Osteoblast (primary cell): ENCODE measurements around the gene GAREM1. TPM values are rescaled to one million over a fixed set of nuclear protein-coding genes. Genes with fewer than 3 reads are reported as not detected.

Source experiments
- DNase-seq: peaks from one replicate; pipeline ENCODE4 v3.0.0; 2011; ENCODE audit warnings: low spot score, mixed read lengths; ENCODE audit not compliant: insufficient read length; ENCODE audit errors: missing footprints
- H2AFZ ChIP-seq: 2 replicates; pipeline ENCODE4 v1.6.0; 2011; ENCODE audit warnings: mild to moderate bottlenecking, low read length
- H3K27ac ChIP-seq: 2 replicates; pipeline ENCODE4 v1.5.1; 2011; ENCODE audit warnings: mild to moderate bottlenecking, low read depth, low read length, moderate library complexity
- H3K27me3 ChIP-seq: 2 replicates; pipeline ENCODE4 v1.6.0; 2012; ENCODE audit warnings: mild to moderate bottlenecking, control low read depth, inconsistent platforms, low read length, moderate library complexity; ENCODE audit not compliant: insufficient read depth
- H3K36me3 ChIP-seq: 2 replicates; pipeline ENCODE4 v1.5.1; 2011; ENCODE audit warnings: mild to moderate bottlenecking, low read length, control low read depth, moderate library complexity; ENCODE audit not compliant: insufficient read depth
- H3K4me1 ChIP-seq: 2 replicates; pipeline ENCODE4 v1.5.1; 2011; ENCODE audit warnings: mild to moderate bottlenecking, low read length, control low read depth, moderate library complexity; ENCODE audit not compliant: insufficient read depth
- H3K4me2 ChIP-seq: 2 replicates; pipeline ENCODE4 v1.6.0; 2011; ENCODE audit warnings: mild to moderate bottlenecking, low read length; ENCODE audit not compliant: insufficient read depth
- H3K4me3 ChIP-seq: fragments of 200-600 bp; sonication (generic); 3 replicates; pipeline ENCODE4 v1.5.1; 2012; ENCODE audit warnings: mild to moderate bottlenecking, low read length, inconsistent platforms; ENCODE audit not compliant: insufficient read depth
- H3K79me2 ChIP-seq: 2 replicates; pipeline ENCODE4 v1.6.0; 2012; ENCODE audit warnings: mild to moderate bottlenecking, low read length, control low read depth, inconsistent platforms; ENCODE audit not compliant: insufficient read depth
- H3K9me3 ChIP-seq: 2 replicates; pipeline ENCODE4 v1.5.1; 2011; ENCODE audit warnings: low read depth, low read length, control low read depth
- H4K20me1 ChIP-seq: 2 replicates; pipeline ENCODE4 v1.6.0; 2012; ENCODE audit warnings: mild to moderate bottlenecking, low read length, control low read depth; ENCODE audit not compliant: insufficient read depth
- total RNA-seq: library from RNA; depleted of rRNA; stranded (reverse); fragments of >200 nt; gene quantifications from 2 replicates; pipeline ENCODE4 v1.2.3, GENCODE V29; 2012
- TF ChIP-seq, protein P1 (sequence below): IDR thresholded peaks from 2 replicates; pipeline ENCODE4 v1.5.1; 2011; ENCODE audit warnings: mild to moderate bottlenecking, low read depth, low read length, moderate library complexity; ENCODE audit errors: extremely low read depth

Gene GAREM1
- total RNA-seq, 1 donor = 3.6 TPM

DNA sequence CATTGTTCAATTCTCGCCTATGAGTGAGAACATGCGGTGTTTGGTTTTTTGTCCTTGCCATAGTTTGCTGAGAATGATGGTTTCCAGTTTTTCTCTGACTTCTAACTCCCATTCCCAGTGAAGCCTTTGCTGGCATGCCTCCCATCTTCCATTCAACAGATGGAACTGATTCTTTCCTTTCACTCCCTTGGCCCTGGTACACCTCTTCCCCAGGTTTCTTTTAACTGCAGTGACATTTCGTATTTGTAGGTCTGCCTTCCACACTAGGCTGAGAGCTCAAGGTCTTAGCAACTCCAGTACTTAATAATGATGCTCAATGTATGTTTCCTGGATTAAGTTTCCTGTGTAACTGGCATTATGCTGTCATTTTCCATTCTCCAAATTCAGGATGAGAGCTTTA, 48.5 kb downstream of the GAREM1 start:
- H3K4me1 ChIP-seq = peaks cover 10% of the 10 kb centered on the region
- H3K79me2 ChIP-seq = no peaks in the 10 kb centered on the region
- H3K36me3 ChIP-seq = no peaks in the 10 kb centered on the region
- no peak overlapping the region for H3K27ac ChIP-seq
- H3K4me3 ChIP-seq = no peak overlapping the region
- H3K27me3 ChIP-seq = no peaks in the 10 kb centered on the region
- TF ChIP-seq, protein P1, sequence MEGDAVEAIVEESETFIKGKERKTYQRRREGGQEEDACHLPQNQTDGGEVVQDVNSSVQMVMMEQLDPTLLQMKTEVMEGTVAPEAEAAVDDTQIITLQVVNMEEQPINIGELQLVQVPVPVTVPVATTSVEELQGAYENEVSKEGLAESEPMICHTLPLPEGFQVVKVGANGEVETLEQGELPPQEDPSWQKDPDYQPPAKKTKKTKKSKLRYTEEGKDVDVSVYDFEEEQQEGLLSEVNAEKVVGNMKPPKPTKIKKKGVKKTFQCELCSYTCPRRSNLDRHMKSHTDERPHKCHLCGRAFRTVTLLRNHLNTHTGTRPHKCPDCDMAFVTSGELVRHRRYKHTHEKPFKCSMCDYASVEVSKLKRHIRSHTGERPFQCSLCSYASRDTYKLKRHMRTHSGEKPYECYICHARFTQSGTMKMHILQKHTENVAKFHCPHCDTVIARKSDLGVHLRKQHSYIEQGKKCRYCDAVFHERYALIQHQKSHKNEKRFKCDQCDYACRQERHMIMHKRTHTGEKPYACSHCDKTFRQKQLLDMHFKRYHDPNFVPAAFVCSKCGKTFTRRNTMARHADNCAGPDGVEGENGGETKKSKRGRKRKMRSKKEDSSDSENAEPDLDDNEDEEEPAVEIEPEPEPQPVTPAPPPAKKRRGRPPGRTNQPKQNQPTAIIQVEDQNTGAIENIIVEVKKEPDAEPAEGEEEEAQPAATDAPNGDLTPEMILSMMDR = no peak
- H4K20me1 ChIP-seq = no peaks in the 10 kb centered on the region
- H2AFZ ChIP-seq = no peak overlapping the region
- H3K4me2 ChIP-seq = no peak overlapping the region
- no peaks in the 10 kb centered on the region for H3K9me3 ChIP-seq
- DNase-seq = no peak

DNA sequence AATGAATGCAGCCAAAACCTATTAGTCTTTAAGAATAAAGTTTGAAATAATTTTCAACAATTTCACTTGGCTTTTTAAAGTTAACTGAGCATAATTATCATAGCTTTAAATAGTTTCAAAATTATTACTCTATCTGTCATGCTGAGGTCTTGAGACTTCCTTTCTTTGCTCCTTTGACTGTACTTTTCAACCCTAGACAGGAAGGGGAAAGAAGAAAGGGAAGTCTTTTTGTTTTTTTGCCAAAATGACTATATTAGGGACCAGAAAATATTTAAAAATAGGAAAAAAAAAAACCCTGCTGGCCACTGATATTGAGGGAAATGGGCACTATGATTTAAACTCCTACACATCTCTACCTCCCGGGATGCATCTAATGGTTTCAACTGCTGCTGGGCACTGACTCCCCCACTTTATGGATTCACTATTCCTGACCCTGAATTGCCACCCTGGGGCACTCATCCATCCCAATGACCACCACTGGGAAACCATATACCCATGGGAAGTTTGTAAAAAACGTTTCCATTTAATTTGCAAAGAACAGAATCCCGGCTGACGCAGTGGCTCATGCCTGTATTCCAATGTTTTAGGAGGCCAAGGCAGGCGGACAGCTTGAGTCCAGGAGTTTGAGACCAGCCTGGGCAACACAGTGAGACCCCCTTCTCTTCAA, 50.5 kb downstream of the GAREM1 start:
- H3K9me3 ChIP-seq = no peaks in the 10 kb centered on the region
- H3K79me2 ChIP-seq = no peaks in the 10 kb centered on the region
- TF ChIP-seq, protein P1 = no peak
- H3K27ac ChIP-seq = no peak overlapping the region
- no peak for DNase-seq
- no peak overlapping the region for H3K4me3 ChIP-seq
- no peaks in the 10 kb centered on the region for H3K36me3 ChIP-seq
- H3K27me3 ChIP-seq = no peaks in the 10 kb centered on the region
- H2AFZ ChIP-seq = no peak overlapping the region
- peaks cover 4% of the 10 kb centered on the region for H3K4me1 ChIP-seq
- no peak overlapping the region for H3K4me2 ChIP-seq
- no peaks in the 10 kb centered on the region for H4K20me1 ChIP-seq

DNA sequence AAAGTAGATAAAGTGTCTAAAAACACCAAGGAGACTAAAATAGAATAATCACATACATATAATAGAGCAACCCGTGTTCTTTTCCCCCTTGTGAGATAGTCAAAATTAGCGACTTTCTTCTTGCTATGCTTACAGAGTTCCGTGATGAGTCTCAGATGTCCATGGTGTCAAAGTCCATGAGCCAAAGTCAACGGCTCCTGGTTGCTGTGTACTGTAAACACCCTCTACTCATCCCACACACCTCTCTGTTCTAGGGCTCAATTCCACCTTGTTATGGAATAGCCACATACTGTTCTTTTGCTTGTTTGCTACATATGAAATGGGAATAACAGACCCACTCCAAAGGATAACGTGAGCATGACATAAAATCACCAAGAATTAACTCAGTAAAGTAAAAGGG, 52.5 kb downstream of the GAREM1 start:
- Histone ChIP-seq H2AFZ (no peak overlapping the region), H4K20me1 (no peaks in the 10 kb centered on the region), H3K9me3 (no peaks in the 10 kb centered on the region), H3K4me3 (no peak overlapping the region), H3K4me1 (no peaks in the 10 kb centered on the region), H3K36me3 (no peaks in the 10 kb centered on the region), H3K4me2 (no peak overlapping the region), H3K27ac (no peak overlapping the region), H3K79me2 (no peaks in the 10 kb centered on the region), H3K27me3 (no peaks in the 10 kb centered on the region)
- TF ChIP-seq, protein P1 = no peak
- DNase-seq = no peak

DNA sequence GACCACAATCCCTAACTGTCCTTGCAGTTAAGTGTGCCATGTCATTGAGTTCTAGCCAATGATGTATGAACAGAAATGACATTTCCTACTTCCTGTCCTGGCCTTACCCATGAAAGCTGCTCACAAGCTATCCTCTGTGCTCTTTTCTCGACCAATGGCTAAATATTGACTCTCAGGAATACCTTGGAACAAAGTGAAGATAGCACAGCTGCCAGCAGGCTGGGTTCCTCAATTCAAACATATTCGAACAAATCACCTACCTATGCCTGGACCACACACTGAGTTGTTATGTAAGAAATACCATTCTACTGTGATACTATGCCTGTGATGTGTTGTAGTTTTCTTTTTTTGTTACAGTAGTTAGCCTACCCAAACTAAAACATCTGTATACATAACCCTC, 65.1 kb downstream of the GAREM1 start:
- no peaks in the 10 kb centered on the region for H3K9me3 ChIP-seq
- H3K4me1 ChIP-seq = no peaks in the 10 kb centered on the region
- no peak overlapping the region for H3K27ac ChIP-seq
- TF ChIP-seq, protein P1 = no peak
- no peaks in the 10 kb centered on the region for H4K20me1 ChIP-seq
- DNase-seq = no peak
- H2AFZ ChIP-seq = no peak overlapping the region
- H3K4me2 ChIP-seq = no peak overlapping the region
- no peaks in the 10 kb centered on the region for H3K27me3 ChIP-seq
- H3K36me3 ChIP-seq = no peaks in the 10 kb centered on the region
- no peak overlapping the region for H3K4me3 ChIP-seq
- no peaks in the 10 kb centered on the region for H3K79me2 ChIP-seq
